ENCODE data around the gene SRPX. TPM values are rescaled to one million over a fixed set of nuclear protein-coding genes. Genes with fewer than 3 reads are reported as not detected.

The SRPX gene
- total and polyA plus RNA-seq, 10 of the 15 experiments (the other 5 are each of a cell fraction or from before 2014, with no cell fraction given) = 0.05 to 0.79 (median 0.23) TPM; not detected in 1

DNA sequence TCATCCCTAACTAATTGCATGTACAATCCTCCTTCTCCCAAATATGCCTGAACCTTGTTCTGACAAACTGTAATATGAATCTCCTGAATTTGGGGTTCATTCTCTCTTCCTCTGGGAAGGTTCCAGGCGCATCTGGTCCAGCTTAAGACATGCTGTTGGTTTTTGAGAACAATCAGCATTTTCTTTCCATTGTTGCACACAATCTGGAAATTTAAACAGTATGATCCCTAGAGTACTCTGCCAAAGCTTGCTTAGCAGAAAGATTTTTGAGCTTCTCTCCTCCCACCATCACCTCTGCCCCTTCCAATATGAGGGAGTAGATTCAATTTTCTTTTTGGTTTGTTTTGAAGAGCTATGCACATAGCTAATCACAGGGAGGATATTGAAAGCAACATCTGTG is 50.1 kb downstream of the SRPX start:
- H3K36me3 ChIP-seq (ENCODE audit: control insufficient read depth in 2 of 2, insufficient read depth in 2 of 2, low read length in 1 of 2) = no peaks in the 10 kb centered on the region
- ChIA-PET SMC1A (ENCODE audit: uncharacterized antibody, unreplicated experiment) (interaction anchor here (0.6 to 1.7 kb wide), 5 partner anchors 10 to 346 kb away, joined by 3 to 6 read pairs (median 3); no protein-coding TSS in a partner anchor), CTCF (interaction anchor here (1.2 to 6.8 kb wide), 3 partner anchors 9 to 241 kb away, joined by 3 to 67 read pairs (median 3); no protein-coding TSS in a partner anchor), POLR2A (no interaction called here), RAD21 (ENCODE audit: unreplicated experiment) (interaction anchor here (0.7 kb wide), 1 partner anchor 244 kb away, joined by 3 read pairs; no protein-coding TSS in a partner anchor)
- no peak overlapping the region for H3K27ac ChIP-seq (ENCODE audit: control insufficient read depth, insufficient read depth)
- no peak for TF ChIP-seq MEF2A (IDR thresholded peaks at IDR 0.05; ENCODE audit: insufficient read depth, low read depth, low read length)
- no peak for TF ChIP-seq EP300 (IDR thresholded peaks at IDR 0.05; ENCODE audit: borderline replicate concordance in 1 of 2, control insufficient read depth in 1 of 2, low read depth in 2 of 2, low read length in 2 of 2)
- TF ChIP-seq EED (IDR thresholded peaks at IDR 0.05; ENCODE audit: low read depth) = no peak
- TF ChIP-seq, protein P1, sequence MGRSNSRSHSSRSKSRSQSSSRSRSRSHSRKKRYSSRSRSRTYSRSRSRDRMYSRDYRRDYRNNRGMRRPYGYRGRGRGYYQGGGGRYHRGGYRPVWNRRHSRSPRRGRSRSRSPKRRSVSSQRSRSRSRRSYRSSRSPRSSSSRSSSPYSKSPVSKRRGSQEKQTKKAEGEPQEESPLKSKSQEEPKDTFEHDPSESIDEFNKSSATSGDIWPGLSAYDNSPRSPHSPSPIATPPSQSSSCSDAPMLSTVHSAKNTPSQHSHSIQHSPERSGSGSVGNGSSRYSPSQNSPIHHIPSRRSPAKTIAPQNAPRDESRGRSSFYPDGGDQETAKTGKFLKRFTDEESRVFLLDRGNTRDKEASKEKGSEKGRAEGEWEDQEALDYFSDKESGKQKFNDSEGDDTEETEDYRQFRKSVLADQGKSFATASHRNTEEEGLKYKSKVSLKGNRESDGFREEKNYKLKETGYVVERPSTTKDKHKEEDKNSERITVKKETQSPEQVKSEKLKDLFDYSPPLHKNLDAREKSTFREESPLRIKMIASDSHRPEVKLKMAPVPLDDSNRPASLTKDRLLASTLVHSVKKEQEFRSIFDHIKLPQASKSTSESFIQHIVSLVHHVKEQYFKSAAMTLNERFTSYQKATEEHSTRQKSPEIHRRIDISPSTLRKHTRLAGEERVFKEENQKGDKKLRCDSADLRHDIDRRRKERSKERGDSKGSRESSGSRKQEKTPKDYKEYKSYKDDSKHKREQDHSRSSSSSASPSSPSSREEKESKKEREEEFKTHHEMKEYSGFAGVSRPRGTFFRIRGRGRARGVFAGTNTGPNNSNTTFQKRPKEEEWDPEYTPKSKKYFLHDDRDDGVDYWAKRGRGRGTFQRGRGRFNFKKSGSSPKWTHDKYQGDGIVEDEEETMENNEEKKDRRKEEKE (IDR thresholded peaks at IDR 0.05) = no peak
- no peak for TF ChIP-seq ASH2L (IDR thresholded peaks at IDR 0.05; ENCODE audit: borderline replicate concordance, low read depth)
- no peak for TF ChIP-seq MYC (IDR thresholded peaks at IDR 0.05; ENCODE audit: insufficient read depth, insufficient read length, insufficient replicate concordance, low read length, severe bottlenecking)
- no peak for TF ChIP-seq NR2C1 (IDR thresholded peaks at IDR 0.05)
- no peak for TF ChIP-seq HDAC6 (IDR thresholded peaks at IDR 0.05; ENCODE audit: unreplicated experiment)
- 0% methylated on average over 1 of the region's 1 CpG for WGBS (ENCODE audit: insufficient coverage, insufficient replicate concordance, low lambda C conversion rate, missing lambda C conversion rate)
- no peaks in the 10 kb centered on the region for H3K9me3 ChIP-seq (replicated peaks; ENCODE audit: control insufficient read depth, insufficient read depth, low read length)
- DNase-seq (ENCODE audit: low read depth, low spot score) (no peak), ATAC-seq (no peak), FAIRE-seq (no peak)
- no peak overlapping the region for H3K4me2 ChIP-seq (ENCODE audit: control insufficient read depth, insufficient read depth)
- no peaks in the 10 kb centered on the region; a peak in 1 of 4 replicates for H3K27me3 ChIP-seq (replicated peaks in 1 of 2; ENCODE audit: control insufficient read depth in 2 of 2, insufficient read depth in 2 of 2, low read length in 1 of 2)
- intact Hi-C loops (cut with micrococcal nuclease; ENCODE audit: unreplicated experiment) = loop anchor here (10.0 kb wide), 1 partner anchor 346 kb away; no protein-coding TSS in a partner anchor
- no peak overlapping the region for H3K9ac ChIP-seq (ENCODE audit: control insufficient read depth, insufficient read depth, low read length)
- in situ Hi-C loops (cut with MboI) = loop anchor here (5.0 to 25.0 kb wide), 3 partner anchors 243 to 658 kb away; no protein-coding TSS in a partner anchor
- no peaks in the 10 kb centered on the region for H4K20me1 ChIP-seq (ENCODE audit: control insufficient read depth, insufficient read depth)
- H3K79me2 ChIP-seq (ENCODE audit: control insufficient read depth, insufficient read depth, low read length) = no peaks in the 10 kb centered on the region
- H3K4me1 ChIP-seq (ENCODE audit: control insufficient read depth, insufficient read depth, low read length) = no peaks in the 10 kb centered on the region
- H3K4me3 ChIP-seq = no peak overlapping the region
- BruUV-seq (replicated peaks) = no TSS peak
- H2AFZ ChIP-seq (ENCODE audit: control insufficient read depth, low read depth, low read length) = no peak overlapping the region

All from GM12878 (cell line).